RPMI8226 (cell line): ENCODE results near the gene ST3GAL4.

ENCODE experiments used
- DNase-seq: peaks from one replicate; pipeline ENCODE4 v3.0.0-alpha.2; 2015

ST3GAL4 gene

GRCh38 chr11:126430581-126431335, 75.3 kb downstream of the ST3GAL4 start:
- no peak for DNase-seq

- DNase-seq, result no peak
These were observed 76.0 kb downstream of the ST3GAL4 start for GRCh38 chr11:126431401-126432064.

DNA sequence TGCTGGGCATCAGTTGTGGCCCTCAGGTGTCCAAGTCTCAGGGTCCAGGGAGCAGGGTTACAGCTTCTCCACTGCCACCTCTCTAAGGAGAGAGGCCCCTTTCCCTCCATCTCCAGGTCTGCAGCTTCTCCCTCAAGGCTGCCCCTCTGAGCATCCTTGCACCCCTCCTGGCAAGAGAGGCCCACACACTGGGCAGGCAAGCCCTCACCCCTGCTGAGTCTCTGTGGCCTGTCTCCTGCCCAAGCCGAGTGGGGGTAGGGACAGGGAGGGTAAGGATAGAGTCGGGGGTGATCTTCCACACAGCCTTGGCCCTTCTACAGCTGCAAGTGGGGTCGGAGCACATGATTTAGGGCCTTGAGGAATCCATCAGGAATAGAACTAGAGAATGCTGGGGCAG, 76.6 kb downstream of the ST3GAL4 start:
- no peak for DNase-seq

DNA sequence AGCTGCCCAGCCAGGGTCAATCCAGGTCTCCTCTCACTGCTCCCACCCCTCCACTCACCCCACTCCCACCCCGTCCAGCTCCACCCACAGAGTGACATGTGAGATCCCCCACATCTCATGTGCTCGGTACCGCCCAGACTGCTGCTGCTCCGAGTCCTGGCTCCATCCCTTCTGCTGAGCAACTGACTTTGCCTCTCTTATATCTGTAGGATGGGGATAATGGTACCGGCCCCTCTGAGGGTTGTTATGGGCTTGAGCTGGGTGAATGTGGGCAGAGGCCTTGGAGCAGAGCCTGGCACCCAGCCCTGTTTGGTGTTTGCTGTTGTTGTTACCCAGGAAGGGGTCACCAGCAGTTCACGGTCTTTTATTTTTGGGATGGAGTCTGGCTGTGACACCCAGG, 77.0 kb downstream of the ST3GAL4 start:
- DNase-seq, result no peak

DNA sequence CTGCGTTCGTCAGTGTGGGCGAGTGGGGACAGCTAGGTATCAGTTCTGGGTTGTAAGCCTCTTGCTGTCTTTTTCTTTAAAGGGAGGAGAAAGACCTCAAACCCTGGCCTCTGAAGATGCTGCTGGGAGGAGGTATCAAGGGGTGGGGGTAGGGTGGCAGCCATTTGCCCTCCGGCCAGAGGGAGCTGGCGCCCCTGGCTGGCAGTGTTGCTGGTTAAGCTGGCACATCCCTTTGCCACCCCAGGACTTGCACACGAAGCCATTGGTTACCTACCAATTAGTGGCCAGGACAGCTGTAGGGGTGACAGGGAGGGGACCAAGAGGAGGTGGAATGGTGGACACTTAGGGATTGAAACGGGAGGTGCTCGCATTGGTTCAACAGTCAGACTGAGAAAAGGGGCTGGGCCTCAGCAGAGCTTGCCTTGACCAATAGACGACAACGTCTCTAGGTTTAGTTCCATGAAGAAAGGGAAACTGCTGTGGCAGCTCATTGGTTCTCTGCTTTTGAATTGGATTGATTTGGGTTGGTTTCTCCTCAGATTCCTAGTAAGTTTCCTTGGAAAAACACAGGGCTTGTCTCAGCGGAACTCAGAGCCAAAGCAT, 77.9 kb downstream of the ST3GAL4 start:
- no peak for DNase-seq

DNA sequence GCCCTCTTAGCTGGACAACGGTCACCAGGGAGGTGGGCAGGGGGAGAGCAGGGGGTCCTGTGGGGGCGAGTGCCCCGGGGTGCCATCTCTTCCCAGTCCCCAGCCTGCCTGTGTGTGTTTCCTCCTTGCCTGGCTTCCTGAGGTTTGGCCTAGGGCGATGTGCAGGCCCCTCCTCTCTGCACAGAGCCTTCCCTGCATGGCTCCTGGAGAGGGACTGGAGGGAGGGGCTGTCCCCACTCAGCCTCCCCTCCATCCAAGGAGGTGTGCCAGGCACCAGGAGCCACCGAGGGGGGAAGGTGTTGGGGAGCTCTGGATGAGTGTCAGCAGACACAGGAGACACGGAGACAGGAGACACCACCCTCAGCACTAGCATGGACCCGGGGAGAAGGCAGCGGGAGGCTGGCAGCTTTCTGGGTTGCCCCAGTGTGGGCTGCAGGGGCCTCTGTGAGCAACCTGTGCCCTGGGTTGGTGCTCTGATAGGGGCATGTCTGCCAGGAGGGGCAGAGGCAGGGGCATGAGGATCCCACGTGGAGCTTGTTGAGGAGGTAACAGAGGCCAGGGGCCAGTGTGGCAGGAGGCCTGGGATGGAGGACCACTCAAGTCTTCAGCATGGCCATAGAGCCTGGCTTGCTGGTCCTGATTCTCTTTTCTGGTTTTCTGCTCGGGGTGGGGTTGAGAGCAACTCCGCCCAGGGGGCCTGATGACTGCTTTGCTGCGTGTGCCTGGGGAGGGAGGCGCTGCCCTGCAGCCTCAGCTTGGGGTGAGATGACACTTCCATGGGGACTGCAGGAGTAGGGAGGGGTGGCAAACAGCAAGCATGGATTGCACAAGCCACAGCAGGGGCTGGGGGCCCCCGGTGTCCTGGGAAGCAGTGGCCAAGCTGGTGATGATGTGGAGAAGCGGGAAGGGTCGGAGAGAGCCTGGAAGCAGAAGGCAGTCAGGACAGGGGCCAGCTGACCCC, 78.8 kb downstream of the ST3GAL4 start:
- no peak for DNase-seq

DNA sequence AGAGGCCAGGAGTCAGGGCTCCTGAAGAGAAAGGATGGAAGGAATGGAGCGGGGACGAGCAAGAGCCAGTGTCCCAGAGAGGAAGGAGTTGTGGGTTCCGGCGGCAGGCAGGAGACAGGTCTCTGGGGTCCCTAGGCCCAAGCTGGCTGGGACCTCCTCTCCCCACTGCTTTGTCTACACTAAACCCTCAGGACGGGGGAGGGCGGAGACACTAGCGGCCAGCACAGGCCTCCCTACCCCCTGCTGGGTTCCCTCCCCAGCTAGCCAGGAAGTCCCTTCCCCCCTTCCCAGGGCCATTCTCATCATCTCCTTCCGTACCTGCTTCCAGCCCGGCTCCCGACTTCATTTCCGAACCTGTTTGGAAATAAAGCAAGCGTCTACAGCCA, 79.5 kb downstream of the ST3GAL4 start:
- DNase-seq, result no peak

DNA sequence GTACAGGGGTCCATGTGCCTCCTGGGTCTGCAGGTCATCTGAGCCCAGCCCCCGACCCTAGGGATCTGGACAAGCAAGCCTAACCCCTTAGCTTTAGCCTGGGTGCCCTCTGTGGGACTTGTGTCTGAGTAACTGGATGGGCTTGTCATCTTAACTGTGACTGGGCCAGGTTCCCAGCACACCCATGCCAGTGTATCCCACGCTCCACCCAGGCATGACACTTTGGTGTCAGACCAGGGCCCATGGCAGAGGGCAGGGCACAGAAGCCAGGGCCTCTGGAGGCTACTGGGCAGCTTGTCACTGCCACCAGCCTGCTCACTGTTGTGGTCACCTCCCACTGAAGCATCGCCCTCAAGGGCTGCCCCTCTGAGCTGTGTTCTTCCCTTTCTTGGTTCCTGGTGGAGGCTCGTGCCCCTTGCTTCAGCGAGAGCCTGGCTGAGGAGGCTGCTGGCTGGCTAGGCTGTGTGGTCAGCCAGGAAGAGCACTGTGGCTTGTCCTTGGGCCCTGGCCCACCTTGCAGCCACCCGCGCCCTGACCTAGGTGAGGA, 80.8 kb downstream of the ST3GAL4 start:
- DNase-seq, result no peak

DNA sequence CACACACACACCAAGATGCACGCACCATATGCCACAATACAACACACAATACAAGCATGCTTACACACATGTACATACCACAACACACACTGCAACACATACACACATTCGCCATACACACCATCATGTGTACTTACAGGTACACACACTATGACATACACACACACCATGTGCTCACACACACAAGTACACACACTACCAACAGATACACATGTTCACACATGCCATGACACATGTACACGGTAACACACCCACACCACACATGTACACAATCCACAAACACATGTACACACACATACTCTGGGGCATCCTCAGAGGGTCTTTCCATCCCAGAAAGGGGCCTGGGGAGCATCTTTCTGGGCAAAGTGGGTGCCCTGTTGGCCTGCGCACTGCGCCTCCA, 82.2 kb downstream of the ST3GAL4 start:
- no peak for DNase-seq

DNA sequence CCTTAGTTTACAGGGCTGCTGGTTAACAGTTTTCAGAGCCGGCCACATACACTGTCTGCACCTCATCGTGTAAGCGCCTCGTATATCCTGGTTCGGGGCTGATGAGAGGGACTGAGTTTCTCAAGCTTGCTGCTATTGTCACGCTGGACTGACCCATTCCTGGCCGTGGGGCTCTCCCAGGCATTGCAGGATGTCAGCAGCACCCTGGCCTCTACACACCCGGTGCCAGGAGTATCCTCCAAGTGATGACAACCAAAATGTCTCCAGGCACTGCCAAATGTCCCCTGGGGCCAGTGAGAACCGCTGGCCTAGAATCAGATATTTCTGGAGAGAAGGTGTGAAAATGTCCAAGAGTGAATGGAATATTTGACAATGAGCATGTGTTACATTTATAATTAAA, 82.8 kb downstream of the ST3GAL4 start:
- no peak for DNase-seq

DNA sequence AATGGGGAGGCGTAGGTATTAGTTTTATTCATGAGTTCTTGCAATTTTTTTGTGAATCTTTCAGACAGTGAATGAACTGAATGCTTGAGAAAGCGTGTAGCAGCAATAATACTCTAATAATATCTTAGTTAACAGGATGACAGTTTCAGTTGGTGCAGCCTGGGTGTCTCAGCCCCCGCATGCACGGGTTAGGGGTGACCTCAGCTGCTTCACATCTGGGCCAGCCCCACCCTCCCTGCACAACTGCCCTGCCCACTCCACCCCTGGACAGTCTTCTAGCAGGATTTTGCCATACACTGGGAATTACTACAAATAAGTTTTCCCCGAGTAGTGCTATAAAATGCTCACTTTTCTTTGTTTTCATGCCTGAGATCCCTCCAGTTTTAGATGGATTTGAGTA, 83.2 kb downstream of the ST3GAL4 start:
- no peak for DNase-seq

GRCh38 chr11:126440276-126440675, 84.8 kb downstream of the ST3GAL4 start:
- no peak for DNase-seq

GRCh38 chr11:126440792-126441514, 85.5 kb downstream of the ST3GAL4 start:
- DNase-seq, result peak; percentile 64

DNA sequence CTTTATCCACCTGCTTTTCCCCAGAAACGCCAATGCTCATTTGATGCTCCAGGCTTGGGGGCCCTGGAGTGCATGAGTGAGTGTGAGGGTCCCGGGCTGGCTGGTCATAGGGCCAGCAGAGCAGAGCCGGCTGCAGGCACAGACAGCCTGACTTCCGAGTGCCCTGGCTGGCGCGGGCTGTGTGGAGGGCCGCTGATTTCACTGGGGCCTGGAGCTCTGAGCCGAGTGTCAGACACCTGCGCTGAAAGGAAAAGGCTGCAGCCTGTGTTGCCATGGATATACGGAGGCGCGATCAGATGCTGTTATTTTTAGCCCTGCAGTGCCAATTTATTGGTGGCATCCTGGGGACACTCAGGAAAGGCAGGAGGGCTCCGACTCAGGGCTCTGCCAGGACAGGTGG, 87.6 kb downstream of the ST3GAL4 start:
- DNase-seq, result no peak

GRCh38 chr11:126444072-126444471, 88.6 kb downstream of the ST3GAL4 start:
- DNase-seq, result no peak

GRCh38 chr11:126446581-126446980, 91.1 kb downstream of the ST3GAL4 start:
- DNase-seq, result no peak

- no peak for DNase-seq
These were observed 94.7 kb downstream of the ST3GAL4 start for GRCh38 chr11:126450198-126450597.

DNA sequence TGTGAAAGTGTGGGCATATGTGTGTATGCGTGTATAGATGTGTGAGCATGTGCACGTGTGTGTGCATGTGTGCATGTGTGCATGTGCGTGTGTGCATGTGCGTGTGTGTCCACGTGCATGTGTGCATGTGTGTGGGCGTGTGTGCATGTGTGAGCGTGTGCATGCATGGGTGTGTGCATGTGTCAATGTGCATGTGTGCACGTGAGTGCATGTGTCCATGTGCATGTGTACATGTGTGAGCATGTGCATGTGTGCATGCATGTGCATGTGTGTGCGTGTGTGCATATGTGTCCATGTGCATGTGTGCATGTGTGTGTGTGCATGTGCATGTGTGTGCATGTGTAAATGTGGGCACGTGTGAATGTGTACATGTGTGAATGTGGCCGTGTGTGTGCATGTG, 95.3 kb downstream of the ST3GAL4 start:
- DNase-seq, result no peak

GRCh38 chr11:126451211-126451802, 95.8 kb downstream of the ST3GAL4 start:
- no peak for DNase-seq

- no peak for DNase-seq
These were observed 97.0 kb downstream of the ST3GAL4 start for GRCh38 chr11:126452241-126453101.

DNA sequence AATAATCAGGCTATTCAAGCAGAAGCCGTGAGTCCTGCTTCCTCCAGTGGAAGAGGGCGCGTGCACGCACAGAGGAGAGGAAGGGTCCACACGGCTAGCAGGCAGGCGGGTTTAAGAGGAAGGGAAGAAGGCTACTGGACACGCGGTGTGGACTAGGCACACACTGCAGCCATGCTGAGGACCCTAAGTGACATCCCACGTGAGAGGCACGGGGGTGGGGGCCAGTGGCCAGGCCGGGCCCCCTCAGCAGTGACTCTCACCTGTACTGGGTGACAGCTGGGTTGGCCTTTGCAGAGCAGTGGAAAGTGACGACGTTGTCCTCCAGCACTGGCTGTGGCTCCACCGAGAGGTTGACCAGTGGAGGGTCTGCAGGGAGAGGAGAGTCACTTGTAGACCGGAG, 100.6 kb downstream of the ST3GAL4 start:
- no peak for DNase-seq
